GM23338 (cell line): ENCODE data around the gene COMP. TPM values are rescaled to one million over a fixed set of nuclear protein-coding genes. Genes with fewer than 3 reads are reported as not detected.

Experiments used
- ATAC-seq: fragments of 200-7000 bp; cut with Tn5 transposase; 3 replicates; pipeline ENCODE4 v1.9.1; 2020
- DNase-seq: peaks from one replicate; pipeline ENCODE4 v3.0.0-alpha.2; 2015; ENCODE audit warnings: low spot score
- H2AFZ ChIP-seq: fragments of 200-600 bp; sonication (generic); 2 replicates; pipeline ENCODE4 v1.8.0; 2016; ENCODE audit warnings: antibody characterized with exemption, mild to moderate bottlenecking, moderate library complexity
- H3F3A ChIP-seq: fragments of 200-600 bp; sonication (generic); replicated peaks from 2 replicates; pipeline ENCODE4 v1.8.0; 2017; ENCODE audit warnings: antibody characterized with exemption, mixed run types, low read depth
- H3K27ac ChIP-seq: fragments of 200-600 bp; sonication (generic); 2 replicates; pipeline ENCODE4 v1.6.1; 2016; ENCODE audit warnings: low read depth
- H3K27me3 ChIP-seq: fragments of 200-600 bp; sonication (generic); 2 replicates; pipeline ENCODE4 v1.8.0; 2016; ENCODE audit warnings: mild to moderate bottlenecking, mixed run types, moderate library complexity; ENCODE audit not compliant: insufficient read depth
- H3K36me3 ChIP-seq: fragments of 200-600 bp; sonication (generic); 2 replicates; pipeline ENCODE4 v1.8.0; 2016; ENCODE audit warnings: mild to moderate bottlenecking; ENCODE audit not compliant: insufficient read depth
- H3K4me1 ChIP-seq: fragments of 200-600 bp; sonication (generic); 2 replicates; pipeline ENCODE4 v1.8.0; 2016; ENCODE audit warnings: mild to moderate bottlenecking, moderate library complexity; ENCODE audit not compliant: insufficient read depth
- H3K4me2 ChIP-seq: fragments of 200-600 bp; sonication (generic); 2 replicates; pipeline ENCODE4 v1.7.1; 2017; ENCODE audit warnings: mixed run types
- H3K4me3 ChIP-seq: fragments of 200-600 bp; sonication (generic); 2 replicates; pipeline ENCODE4 v1.6.1; 2016; ENCODE audit warnings: mixed run types
- H3K79me2 ChIP-seq: fragments of 200-600 bp; sonication (generic); replicated peaks from 2 replicates; pipeline ENCODE4 v1.8.0; 2017; ENCODE audit warnings: mild to moderate bottlenecking; ENCODE audit not compliant: insufficient read depth
- H3K9me2 ChIP-seq: fragments of 200-600 bp; sonication (generic); 2 replicates; pipeline ENCODE4 v1.8.0; 2017; ENCODE audit not compliant: insufficient read depth
- H4K20me1 ChIP-seq: fragments of 200-600 bp; sonication (generic); replicated peaks from 2 replicates; pipeline ENCODE4 v1.8.0; 2017; ENCODE audit warnings: mild to moderate bottlenecking; ENCODE audit not compliant: insufficient read depth
- H3K27ac Mint-ChIP-seq: 2 replicates; pipeline ENCODE4 v1.8.0; 2020; ENCODE audit warnings: inconsistent platforms, mild to moderate bottlenecking, moderate library complexity, mixed read lengths
- H3K27me3 Mint-ChIP-seq: 3 replicates; pipeline ENCODE4 v1.8.0; 2022; ENCODE audit warnings: low read depth, mild to moderate bottlenecking, moderate library complexity, mixed read lengths, inconsistent platforms; ENCODE audit not compliant: insufficient read depth, poor library complexity
- H3K36me3 Mint-ChIP-seq: 3 replicates; pipeline ENCODE4 v1.8.0; 2021; ENCODE audit warnings: low read depth, mild to moderate bottlenecking, inconsistent platforms, moderate library complexity, mixed read lengths
- H3K4me1 Mint-ChIP-seq: 3 replicates; pipeline ENCODE4 v1.8.0; 2020; ENCODE audit warnings: mild to moderate bottlenecking, inconsistent platforms, mixed read lengths
- H3K4me3 Mint-ChIP-seq: 3 replicates; pipeline ENCODE4 v1.8.0; 2021; ENCODE audit warnings: moderate library complexity, mild to moderate bottlenecking, inconsistent platforms, mixed read lengths
- H3K9me3 Mint-ChIP-seq: 3 replicates; pipeline ENCODE4 v1.8.0; 2020; ENCODE audit warnings: moderate library complexity, mild to moderate bottlenecking, inconsistent platforms, mixed read lengths
- CREB1 ChIP-seq: fragments of 250-450 bp; sonication (Bioruptor Pico); IDR thresholded peaks from 2 replicates; pipeline ENCODE4 v1.5.0; 2020; ENCODE audit warnings: low read depth, mild to moderate bottlenecking, moderate library complexity
- EZH2phosphoT487 ChIP-seq: fragments of 200-600 bp; sonication (generic); IDR thresholded peaks from one replicate; pipeline ENCODE4 v1.8.1; 2018; ENCODE audit warnings: antibody characterized with exemption; ENCODE audit not compliant: unreplicated experiment
- NANOG ChIP-seq: IDR thresholded peaks from 2 replicates; pipeline ENCODE4 v1.6.1; 2016; ENCODE audit warnings: antibody characterized with exemption, borderline replicate concordance
- STAT1 ChIP-seq: IDR thresholded peaks from one replicate; pipeline ENCODE4 v1.6.1; 2016; ENCODE audit warnings: antibody characterized with exemption; ENCODE audit not compliant: unreplicated experiment
- ZNF114 ChIP-seq: fragments of 250-450 bp; sonication (Bioruptor Pico); IDR thresholded peaks from 2 replicates; pipeline ENCODE4 v1.5.0; 2020; ENCODE audit warnings: mild to moderate bottlenecking, moderate library complexity
- ZNF331 ChIP-seq: fragments of 250-450 bp; sonication (Bioruptor Pico); IDR thresholded peaks from 2 replicates; pipeline ENCODE4 v1.5.0; 2020; ENCODE audit warnings: low read depth, mild to moderate bottlenecking, moderate library complexity
- polyA plus RNA-seq: library from polyadenylated mRNA; unstranded; fragments of >200 nt; fragmentation: Nextera tagmentation; extraction: Ambion mirVana; gene quantifications from 2 replicates; pipeline ENCODE4 v1.2.1, GENCODE V29; 2016
- total RNA-seq: library from RNA; depleted of rRNA; stranded (reverse); fragments of >200 nt; shearing (Covaris generic); gene quantifications from 2 replicates; pipeline ENCODE4 v1.2.3, GENCODE V29; 2014
- TF ChIP-seq, protein P1 (sequence below): IDR thresholded peaks from 2 replicates; pipeline ENCODE4 v1.6.1; 2016; ENCODE audit warnings: antibody characterized with exemption
- TF ChIP-seq, protein P2 (sequence below), 2 experiments: fragments of 200-600 bp in 1 of 2; sonication (generic) in 1 of 2; conservative IDR thresholded peaks; 2 replicates each; pipeline versions ENCODE4 v1.5.1 to v1.6.1; 2016 to 2017; ENCODE audit warnings: antibody characterized with exemption in 2 of 2, low read depth in 2 of 2, mild to moderate bottlenecking in 2 of 2, moderate library complexity in 1 of 2
- TF ChIP-seq, protein P3 (sequence below): fragments of 250-450 bp; sonication (Bioruptor Pico); IDR thresholded peaks from 2 replicates; pipeline ENCODE4 v1.5.0; 2020; ENCODE audit warnings: mild to moderate bottlenecking, moderate library complexity

COMP gene
- total and polyA plus RNA-seq, 2 experiments from 2014 or later: 0.58 to 0.63 TPM

DNA sequence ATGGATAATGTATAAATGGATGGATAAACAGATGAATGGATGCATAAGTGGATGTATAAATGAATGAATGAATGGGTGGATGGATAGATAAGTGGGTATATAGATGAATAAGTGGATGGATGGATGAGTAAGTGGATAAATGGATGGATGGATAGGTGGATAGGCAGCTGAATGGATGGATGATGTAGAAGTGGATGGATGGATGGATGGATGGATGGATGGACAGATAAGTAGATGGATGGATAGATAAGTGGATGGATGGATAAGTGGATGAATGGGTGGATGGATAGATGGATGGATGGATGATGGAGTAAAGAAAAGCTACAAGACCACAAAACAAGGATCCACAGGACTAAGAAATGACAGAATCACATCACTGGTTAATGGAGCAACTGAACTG lies 9.0 kb upstream of the COMP start:
- Histone ChIP-seq H3F3A (no peaks in the 10 kb centered on the region), H3K27me3 (peaks cover 67% of the 10 kb centered on the region), H3K36me3 (no peaks in the 10 kb centered on the region), H3K79me2 (no peaks in the 10 kb centered on the region), H3K4me3 (no peak overlapping the region), H3K4me1 (no peaks in the 10 kb centered on the region), H3K4me2 (no peak overlapping the region), H3K9me2 (no peaks in the 10 kb centered on the region), H3K27ac (no peak overlapping the region), H4K20me1 (no peaks in the 10 kb centered on the region), H2AFZ (no peak overlapping the region)
- H3K4me3 Mint-ChIP-seq: no peak overlapping the region
- H3K27me3 Mint-ChIP-seq: peaks cover 38% of the 10 kb centered on the region
- no peak for DNase-seq
- no peaks in the 10 kb centered on the region for H3K4me1 Mint-ChIP-seq
- H3K9me3 Mint-ChIP-seq: peaks cover 3% of the 10 kb centered on the region
- TF ChIP-seq STAT1 (no peak), NANOG (no peak), EZH2phosphoT487 (no peak)
- no peak for ATAC-seq
- H3K27ac Mint-ChIP-seq: no peak overlapping the region
- H3K36me3 Mint-ChIP-seq: no peaks in the 10 kb centered on the region

DNA sequence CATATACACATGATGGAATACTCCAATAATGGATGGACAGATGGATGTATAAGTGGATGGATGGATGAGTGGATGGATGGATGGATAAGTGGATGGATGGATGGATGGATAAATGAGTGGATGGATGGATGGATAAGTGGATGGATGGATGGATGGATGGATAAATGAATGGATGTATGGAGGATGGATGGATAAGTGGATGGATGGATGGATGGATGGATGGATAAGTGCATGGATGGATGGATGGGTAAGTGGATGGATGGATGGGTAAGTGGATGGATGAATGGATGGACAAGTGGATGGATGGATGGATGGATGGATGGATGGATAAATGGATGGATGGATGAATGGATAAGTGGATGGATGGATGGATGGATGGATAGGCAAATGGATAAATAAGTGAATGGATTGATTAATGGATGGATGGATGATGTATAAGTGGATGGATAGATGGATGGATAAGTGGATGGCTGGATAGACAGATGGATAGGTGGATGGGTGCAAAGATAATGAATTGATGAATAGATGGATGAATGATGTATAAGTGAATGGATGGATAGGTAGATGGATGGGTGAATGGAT lies 8.4 kb upstream of the COMP start:
- H3K27ac ChIP-seq: no peak overlapping the region
- H3K27me3 ChIP-seq: peaks cover 73% of the 10 kb centered on the region
- H3K36me3 Mint-ChIP-seq: no peaks in the 10 kb centered on the region
- TF ChIP-seq, protein P1, sequence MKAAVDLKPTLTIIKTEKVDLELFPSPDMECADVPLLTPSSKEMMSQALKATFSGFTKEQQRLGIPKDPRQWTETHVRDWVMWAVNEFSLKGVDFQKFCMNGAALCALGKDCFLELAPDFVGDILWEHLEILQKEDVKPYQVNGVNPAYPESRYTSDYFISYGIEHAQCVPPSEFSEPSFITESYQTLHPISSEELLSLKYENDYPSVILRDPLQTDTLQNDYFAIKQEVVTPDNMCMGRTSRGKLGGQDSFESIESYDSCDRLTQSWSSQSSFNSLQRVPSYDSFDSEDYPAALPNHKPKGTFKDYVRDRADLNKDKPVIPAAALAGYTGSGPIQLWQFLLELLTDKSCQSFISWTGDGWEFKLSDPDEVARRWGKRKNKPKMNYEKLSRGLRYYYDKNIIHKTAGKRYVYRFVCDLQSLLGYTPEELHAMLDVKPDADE: no peak
- TF ChIP-seq ZNF331 (CRISPR knock-in tag): no peak
- no peak for TF ChIP-seq ZNF114 (CRISPR knock-in tag)
- TF ChIP-seq CREB1 (CRISPR knock-in tag): no peak
- TF ChIP-seq, protein P2, sequence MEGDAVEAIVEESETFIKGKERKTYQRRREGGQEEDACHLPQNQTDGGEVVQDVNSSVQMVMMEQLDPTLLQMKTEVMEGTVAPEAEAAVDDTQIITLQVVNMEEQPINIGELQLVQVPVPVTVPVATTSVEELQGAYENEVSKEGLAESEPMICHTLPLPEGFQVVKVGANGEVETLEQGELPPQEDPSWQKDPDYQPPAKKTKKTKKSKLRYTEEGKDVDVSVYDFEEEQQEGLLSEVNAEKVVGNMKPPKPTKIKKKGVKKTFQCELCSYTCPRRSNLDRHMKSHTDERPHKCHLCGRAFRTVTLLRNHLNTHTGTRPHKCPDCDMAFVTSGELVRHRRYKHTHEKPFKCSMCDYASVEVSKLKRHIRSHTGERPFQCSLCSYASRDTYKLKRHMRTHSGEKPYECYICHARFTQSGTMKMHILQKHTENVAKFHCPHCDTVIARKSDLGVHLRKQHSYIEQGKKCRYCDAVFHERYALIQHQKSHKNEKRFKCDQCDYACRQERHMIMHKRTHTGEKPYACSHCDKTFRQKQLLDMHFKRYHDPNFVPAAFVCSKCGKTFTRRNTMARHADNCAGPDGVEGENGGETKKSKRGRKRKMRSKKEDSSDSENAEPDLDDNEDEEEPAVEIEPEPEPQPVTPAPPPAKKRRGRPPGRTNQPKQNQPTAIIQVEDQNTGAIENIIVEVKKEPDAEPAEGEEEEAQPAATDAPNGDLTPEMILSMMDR (conservative IDR thresholded peaks at IDR 0.05; ENCODE audit: low read depth in 2 of 2): no peak
- TF ChIP-seq, protein P3, sequence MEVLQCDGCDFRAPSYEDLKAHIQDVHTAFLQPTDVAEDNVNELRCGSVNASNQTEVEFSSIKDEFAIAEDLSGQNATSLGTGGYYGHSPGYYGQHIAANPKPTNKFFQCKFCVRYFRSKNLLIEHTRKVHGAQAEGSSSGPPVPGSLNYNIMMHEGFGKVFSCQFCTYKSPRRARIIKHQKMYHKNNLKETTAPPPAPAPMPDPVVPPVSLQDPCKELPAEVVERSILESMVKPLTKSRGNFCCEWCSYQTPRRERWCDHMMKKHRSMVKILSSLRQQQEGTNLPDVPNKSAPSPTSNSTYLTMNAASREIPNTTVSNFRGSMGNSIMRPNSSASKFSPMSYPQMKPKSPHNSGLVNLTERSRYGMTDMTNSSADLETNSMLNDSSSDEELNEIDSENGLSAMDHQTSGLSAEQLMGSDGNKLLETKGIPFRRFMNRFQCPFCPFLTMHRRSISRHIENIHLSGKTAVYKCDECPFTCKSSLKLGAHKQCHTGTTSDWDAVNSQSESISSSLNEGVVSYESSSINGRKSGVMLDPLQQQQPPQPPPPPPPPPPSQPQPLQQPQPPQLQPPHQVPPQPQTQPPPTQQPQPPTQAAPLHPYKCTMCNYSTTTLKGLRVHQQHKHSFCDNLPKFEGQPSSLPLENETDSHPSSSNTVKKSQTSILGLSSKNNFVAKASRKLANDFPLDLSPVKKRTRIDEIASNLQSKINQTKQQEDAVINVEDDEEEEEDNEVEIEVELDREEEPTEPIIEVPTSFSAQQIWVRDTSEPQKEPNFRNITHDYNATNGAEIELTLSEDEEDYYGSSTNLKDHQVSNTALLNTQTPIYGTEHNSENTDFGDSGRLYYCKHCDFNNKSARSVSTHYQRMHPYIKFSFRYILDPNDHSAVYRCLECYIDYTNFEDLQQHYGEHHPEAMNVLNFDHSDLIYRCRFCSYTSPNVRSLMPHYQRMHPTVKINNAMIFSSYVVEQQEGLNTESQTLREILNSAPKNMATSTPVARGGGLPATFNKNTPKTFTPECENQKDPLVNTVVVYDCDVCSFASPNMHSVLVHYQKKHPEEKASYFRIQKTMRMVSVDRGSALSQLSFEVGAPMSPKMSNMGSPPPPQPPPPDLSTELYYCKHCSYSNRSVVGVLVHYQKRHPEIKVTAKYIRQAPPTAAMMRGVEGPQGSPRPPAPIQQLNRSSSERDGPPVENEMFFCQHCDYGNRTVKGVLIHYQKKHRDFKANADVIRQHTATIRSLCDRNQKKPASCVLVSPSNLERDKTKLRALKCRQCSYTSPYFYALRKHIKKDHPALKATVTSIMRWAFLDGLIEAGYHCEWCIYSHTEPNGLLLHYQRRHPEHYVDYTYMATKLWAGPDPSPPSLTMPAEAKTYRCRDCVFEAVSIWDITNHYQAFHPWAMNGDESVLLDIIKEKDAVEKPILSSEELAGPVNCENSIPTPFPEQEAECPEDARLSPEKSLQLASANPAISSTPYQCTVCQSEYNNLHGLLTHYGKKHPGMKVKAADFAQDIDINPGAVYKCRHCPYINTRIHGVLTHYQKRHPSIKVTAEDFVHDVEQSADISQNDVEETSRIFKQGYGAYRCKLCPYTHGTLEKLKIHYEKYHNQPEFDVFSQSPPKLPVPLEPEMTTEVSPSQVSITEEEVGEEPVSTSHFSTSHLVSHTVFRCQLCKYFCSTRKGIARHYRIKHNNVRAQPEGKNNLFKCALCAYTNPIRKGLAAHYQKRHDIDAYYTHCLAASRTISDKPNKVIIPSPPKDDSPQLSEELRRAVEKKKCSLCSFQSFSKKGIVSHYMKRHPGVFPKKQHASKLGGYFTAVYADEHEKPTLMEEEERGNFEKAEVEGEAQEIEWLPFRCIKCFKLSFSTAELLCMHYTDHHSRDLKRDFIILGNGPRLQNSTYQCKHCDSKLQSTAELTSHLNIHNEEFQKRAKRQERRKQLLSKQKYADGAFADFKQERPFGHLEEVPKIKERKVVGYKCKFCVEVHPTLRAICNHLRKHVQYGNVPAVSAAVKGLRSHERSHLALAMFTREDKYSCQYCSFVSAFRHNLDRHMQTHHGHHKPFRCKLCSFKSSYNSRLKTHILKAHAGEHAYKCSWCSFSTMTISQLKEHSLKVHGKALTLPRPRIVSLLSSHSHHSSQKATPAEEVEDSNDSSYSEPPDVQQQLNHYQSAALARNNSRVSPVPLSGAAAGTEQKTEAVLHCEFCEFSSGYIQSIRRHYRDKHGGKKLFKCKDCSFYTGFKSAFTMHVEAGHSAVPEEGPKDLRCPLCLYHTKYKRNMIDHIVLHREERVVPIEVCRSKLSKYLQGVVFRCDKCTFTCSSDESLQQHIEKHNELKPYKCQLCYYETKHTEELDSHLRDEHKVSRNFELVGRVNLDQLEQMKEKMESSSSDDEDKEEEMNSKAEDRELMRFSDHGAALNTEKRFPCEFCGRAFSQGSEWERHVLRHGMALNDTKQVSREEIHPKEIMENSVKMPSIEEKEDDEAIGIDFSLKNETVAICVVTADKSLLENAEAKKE (CRISPR knock-in tag): no peak
- no peak for TF ChIP-seq NANOG
- no peak for TF ChIP-seq STAT1

More for the DNA sequence above, 8.4 kb upstream of the COMP start:
- no peaks in the 10 kb centered on the region for H3K79me2 ChIP-seq
- peaks cover 44% of the 10 kb centered on the region for H3K27me3 Mint-ChIP-seq
- no peak for DNase-seq
- peaks cover 3% of the 10 kb centered on the region for H3K9me3 Mint-ChIP-seq
- no peak overlapping the region for H3K4me3 ChIP-seq
- no peaks in the 10 kb centered on the region for H3K4me1 ChIP-seq
- H3K4me3 Mint-ChIP-seq: no peak overlapping the region
- no peak overlapping the region for H3K27ac Mint-ChIP-seq
- no peaks in the 10 kb centered on the region for H3K9me2 ChIP-seq
- H3F3A ChIP-seq: no peaks in the 10 kb centered on the region
- no peaks in the 10 kb centered on the region for H3K4me1 Mint-ChIP-seq
- H3K36me3 ChIP-seq: no peaks in the 10 kb centered on the region
- no peaks in the 10 kb centered on the region for H4K20me1 ChIP-seq
- no peak overlapping the region for H3K4me2 ChIP-seq
- H2AFZ ChIP-seq: no peak overlapping the region
- no peak for ATAC-seq
